ENCODE data around the gene CLEC1A. TPM values are rescaled to one million over a fixed set of nuclear protein-coding genes. Genes with fewer than 3 reads are reported as not detected.

The CLEC1A gene
- total RNA-seq, 6 experiments from 2014 or later: 0.14 to 1.2 (median 0.71) TPM

DNA sequence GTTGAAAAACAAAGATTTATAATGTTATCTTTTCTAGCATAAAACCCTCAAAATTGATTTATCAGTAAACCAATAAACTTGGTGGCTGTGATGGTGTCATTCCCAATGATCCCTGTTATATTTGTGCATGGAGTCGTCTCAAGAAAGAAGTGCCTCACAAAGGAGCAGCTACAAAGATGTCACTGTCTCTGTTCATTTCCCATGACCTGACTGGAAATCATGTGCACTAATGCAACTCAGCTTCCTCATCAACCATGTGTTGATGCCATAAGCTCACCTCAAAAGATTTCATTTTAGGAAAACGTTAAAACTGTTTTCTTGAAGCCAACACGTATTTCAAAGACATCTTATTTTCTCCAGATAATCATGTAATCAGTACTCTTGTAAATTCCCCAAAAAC lies 28.8 kb downstream of the CLEC1A start:
- Mint-ChIP-seq H3K9me3 (no peaks in the 10 kb centered on the region), H3K36me3 (ENCODE audit: low read depth) (peaks cover 12% of the 10 kb centered on the region), H3K4me1 (ENCODE audit: low read depth) (peaks cover 72% of the 10 kb centered on the region), H3K27me3 (ENCODE audit: insufficient read depth) (no peaks in the 10 kb centered on the region), H3K4me3 (no peak overlapping the region), H3K27ac (peak overlapping the region; percentile 87)
- TF ChIP-seq, protein P1, sequence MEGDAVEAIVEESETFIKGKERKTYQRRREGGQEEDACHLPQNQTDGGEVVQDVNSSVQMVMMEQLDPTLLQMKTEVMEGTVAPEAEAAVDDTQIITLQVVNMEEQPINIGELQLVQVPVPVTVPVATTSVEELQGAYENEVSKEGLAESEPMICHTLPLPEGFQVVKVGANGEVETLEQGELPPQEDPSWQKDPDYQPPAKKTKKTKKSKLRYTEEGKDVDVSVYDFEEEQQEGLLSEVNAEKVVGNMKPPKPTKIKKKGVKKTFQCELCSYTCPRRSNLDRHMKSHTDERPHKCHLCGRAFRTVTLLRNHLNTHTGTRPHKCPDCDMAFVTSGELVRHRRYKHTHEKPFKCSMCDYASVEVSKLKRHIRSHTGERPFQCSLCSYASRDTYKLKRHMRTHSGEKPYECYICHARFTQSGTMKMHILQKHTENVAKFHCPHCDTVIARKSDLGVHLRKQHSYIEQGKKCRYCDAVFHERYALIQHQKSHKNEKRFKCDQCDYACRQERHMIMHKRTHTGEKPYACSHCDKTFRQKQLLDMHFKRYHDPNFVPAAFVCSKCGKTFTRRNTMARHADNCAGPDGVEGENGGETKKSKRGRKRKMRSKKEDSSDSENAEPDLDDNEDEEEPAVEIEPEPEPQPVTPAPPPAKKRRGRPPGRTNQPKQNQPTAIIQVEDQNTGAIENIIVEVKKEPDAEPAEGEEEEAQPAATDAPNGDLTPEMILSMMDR (IDR thresholded peaks at IDR 0.05): no peak
- no peak for DNase-seq

DNA sequence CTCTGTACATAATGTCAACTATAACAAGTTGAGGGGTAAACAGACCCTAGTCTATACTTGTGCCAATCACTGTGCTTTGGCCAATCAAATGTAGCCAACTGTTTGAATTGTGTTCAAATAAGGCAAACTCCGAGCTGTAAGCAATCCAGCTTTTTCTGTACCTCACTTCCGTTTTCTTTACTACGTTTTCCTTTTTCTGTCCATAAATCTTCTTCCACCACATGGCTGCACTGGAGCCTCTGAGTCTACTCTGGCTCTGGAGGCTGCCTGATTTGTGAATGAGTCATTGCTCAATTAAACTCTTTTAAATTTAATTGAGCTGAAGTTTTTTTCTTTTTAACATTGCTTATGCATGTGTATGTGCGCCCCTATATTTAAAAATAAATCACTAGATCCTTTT lies 29.7 kb downstream of the CLEC1A start:
- H3K4me3 Mint-ChIP-seq: peak overlapping the region; percentile 59
- DNase-seq: peak; percentile 89
- H3K27me3 Mint-ChIP-seq (ENCODE audit: insufficient read depth): no peaks in the 10 kb centered on the region
- H3K9me3 Mint-ChIP-seq: no peaks in the 10 kb centered on the region
- peaks cover 77% of the 10 kb centered on the region for H3K4me1 Mint-ChIP-seq (ENCODE audit: low read depth)
- peak overlapping the region; percentile 87 for H3K27ac Mint-ChIP-seq
- peaks cover 12% of the 10 kb centered on the region for H3K36me3 Mint-ChIP-seq (ENCODE audit: low read depth)
- TF ChIP-seq, protein P1 (IDR thresholded peaks at IDR 0.05): no peak

DNA sequence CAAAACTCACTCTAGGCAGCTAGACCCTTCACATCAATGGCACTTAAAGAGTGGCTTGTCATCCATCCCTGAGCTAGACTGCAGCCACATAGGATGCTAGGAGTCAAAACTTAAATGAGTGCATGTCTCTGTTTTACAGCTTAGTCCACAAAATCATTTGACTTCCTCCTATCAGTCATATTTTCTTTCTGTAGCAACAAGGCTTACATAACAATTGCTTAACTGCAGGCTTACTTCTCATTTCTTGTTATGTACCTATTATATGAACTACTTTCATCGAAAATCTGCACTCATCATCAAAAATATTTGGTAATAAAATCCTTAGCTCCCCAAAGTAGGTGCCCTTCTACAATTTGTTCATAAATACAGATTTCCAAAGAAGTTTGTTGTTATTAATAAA lies 30.1 kb downstream of the CLEC1A start:
- TF ChIP-seq, protein P1 (IDR thresholded peaks at IDR 0.05): no peak
- Mint-ChIP-seq H3K4me3 (peak overlapping the region; percentile 59; the same call in 1 of the 2 replicates), H3K27me3 (ENCODE audit: insufficient read depth) (no peaks in the 10 kb centered on the region), H3K4me1 (ENCODE audit: low read depth) (peaks cover 77% of the 10 kb centered on the region), H3K27ac (peak overlapping the region; percentile 87), H3K36me3 (ENCODE audit: low read depth) (peaks cover 12% of the 10 kb centered on the region), H3K9me3 (no peaks in the 10 kb centered on the region)
- no peak for DNase-seq

DNA sequence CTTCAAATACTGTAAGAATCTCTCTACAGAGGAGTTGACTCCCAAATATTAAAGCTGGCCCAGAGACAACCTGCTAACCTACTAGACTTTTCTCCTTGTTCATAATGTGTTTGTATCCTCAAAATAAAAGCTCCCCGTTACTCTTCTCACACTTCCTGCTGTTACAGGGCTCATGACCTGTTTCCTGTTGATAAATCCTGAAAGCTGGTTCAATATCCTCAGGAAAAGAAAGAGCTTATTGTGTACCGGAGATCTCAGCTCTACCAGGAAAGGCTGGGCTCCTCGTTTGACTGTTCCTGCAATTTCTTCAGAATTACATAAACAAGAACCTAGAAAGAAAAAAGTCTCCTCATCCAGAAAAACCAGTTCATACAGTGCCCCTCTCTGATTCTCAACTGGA lies 30.8 kb downstream of the CLEC1A start:
- DNase-seq: no peak
- Mint-ChIP-seq H3K36me3 (ENCODE audit: low read depth) (peaks cover 12% of the 10 kb centered on the region), H3K27me3 (ENCODE audit: insufficient read depth) (no peaks in the 10 kb centered on the region), H3K9me3 (no peaks in the 10 kb centered on the region), H3K4me3 (peak overlapping the region; percentile 58; the same call in 1 of the 2 replicates), H3K4me1 (ENCODE audit: low read depth) (peaks cover 71% of the 10 kb centered on the region), H3K27ac (peak overlapping the region; percentile 87)
- TF ChIP-seq, protein P1 (IDR thresholded peaks at IDR 0.05): no peak

DNA sequence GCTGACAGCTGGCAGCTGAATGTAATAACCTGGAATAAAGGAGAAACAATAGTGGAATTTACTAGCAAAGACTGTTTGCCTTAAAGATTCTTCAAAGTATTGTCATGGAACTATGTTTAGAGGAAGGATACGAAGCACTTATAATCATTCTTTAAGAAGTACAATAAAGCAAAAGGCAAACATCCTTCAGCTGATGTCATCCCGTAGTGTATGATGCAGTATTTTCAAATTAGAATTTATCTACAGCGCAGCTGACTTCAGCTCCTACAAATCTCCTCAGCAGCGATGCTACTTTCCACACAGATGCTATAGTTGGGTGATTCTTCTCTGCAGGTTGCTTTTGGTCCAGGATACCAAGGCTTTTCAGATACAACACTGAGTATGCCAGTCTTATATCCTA lies 31.5 kb downstream of the CLEC1A start:
- Mint-ChIP-seq H3K27ac (peak overlapping the region; percentile 71), H3K4me1 (ENCODE audit: low read depth) (peaks cover 66% of the 10 kb centered on the region), H3K27me3 (ENCODE audit: insufficient read depth) (no peaks in the 10 kb centered on the region), H3K4me3 (peak overlapping the region; percentile 50; the same call in 1 of the 2 replicates), H3K9me3 (no peaks in the 10 kb centered on the region), H3K36me3 (ENCODE audit: low read depth) (peaks cover 12% of the 10 kb centered on the region)
- DNase-seq: no peak
- TF ChIP-seq, protein P1 (IDR thresholded peaks at IDR 0.05): no peak

DNA sequence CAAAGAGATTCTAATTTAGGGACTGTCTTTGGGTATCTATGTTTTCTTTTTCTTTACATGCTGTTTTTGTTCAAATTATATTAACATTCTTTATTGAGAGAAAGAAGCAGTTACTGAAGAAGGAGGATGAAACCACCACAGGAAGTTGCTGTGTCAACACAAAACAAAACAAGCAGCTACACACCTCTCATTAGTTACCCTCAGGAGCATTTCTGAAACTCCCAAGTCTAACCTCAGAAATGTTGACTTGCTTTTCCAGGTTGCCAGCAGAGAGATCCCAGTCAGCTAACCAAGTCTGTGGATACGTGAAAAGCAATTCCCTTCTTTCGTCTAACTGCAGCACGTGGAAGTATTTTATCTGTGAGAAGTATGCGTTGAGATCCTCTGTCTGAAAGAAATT lies 33.5 kb downstream of the CLEC1A start:
- no peak for DNase-seq
- TF ChIP-seq, protein P1 (IDR thresholded peaks at IDR 0.05): no peak
- Mint-ChIP-seq H3K9me3 (no peaks in the 10 kb centered on the region), H3K4me3 (no peak overlapping the region), H3K4me1 (ENCODE audit: low read depth) (peaks cover 68% of the 10 kb centered on the region), H3K27me3 (ENCODE audit: insufficient read depth) (no peaks in the 10 kb centered on the region), H3K36me3 (ENCODE audit: low read depth) (0 out of 2 replicates have a peak, but pooled peaks cover 6% of the 10 kb centered on the region), H3K27ac (peak overlapping the region; percentile 19; the same call in 1 of the 2 replicates)
